WTC11 (cell line): ENCODE results near the gene TMEM236. TPM values are rescaled to one million over a fixed set of nuclear protein-coding genes. Genes with fewer than 3 reads are reported as not detected.

Experiments
- ATAC-seq: fragments of 200-7000 bp; cut with Tn5 transposase; 2 replicates; pipeline ENCODE4 v1.10.0; 2021; ENCODE audit warnings: mild to moderate bottlenecking, moderate library complexity
- CTCF ChIA-PET: fragments of 300-600 bp; sonication (Branson Sonifier 250); formaldehyde crosslinking; loops from one replicate; lab custom pipeline; 2021; ENCODE audit warnings: antibody characterized with exemption; lab: Charles Lee
- POLR2A ChIA-PET: fragments of 350-600 bp; sonication (Branson Sonifier 250); formaldehyde crosslinking; loops from one replicate; lab custom pipeline; 2021; ENCODE audit warnings: antibody characterized with exemption; lab: Charles Lee
- DNase-seq: peaks from one replicate; pipeline ENCODE4 v3.0.0; 2021; ENCODE audit warnings: low spot score
- H3K27ac Mint-ChIP-seq: 2 replicates; pipeline ENCODE4 v1.8.0; 2021; ENCODE audit warnings: mixed read lengths
- H3K27me3 Mint-ChIP-seq: 2 replicates; pipeline ENCODE4 v1.8.0; 2021; ENCODE audit warnings: low read depth, mild to moderate bottlenecking, moderate library complexity, mixed read lengths
- H3K36me3 Mint-ChIP-seq: 2 replicates; pipeline ENCODE4 v1.8.0; 2021; ENCODE audit warnings: mixed read lengths
- H3K4me1 Mint-ChIP-seq: 2 replicates; pipeline ENCODE4 v1.8.0; 2022; ENCODE audit warnings: mixed read lengths
- H3K4me3 Mint-ChIP-seq: 2 replicates; pipeline ENCODE4 v1.8.0; 2021; ENCODE audit warnings: mild to moderate bottlenecking, moderate library complexity, mixed read lengths
- H3K9me3 Mint-ChIP-seq: 2 replicates; pipeline ENCODE4 v1.8.0; 2021; ENCODE audit warnings: mixed read lengths
- CREB1 ChIP-seq: sonication (generic); formaldehyde crosslinking; IDR thresholded peaks from 2 replicates; pipeline ENCODE4 v1.8.0; 2023; ENCODE audit warnings: mild to moderate bottlenecking, missing genetic modification reagents
- ELF4 ChIP-seq: sonication (generic); formaldehyde crosslinking; IDR thresholded peaks from 2 replicates; pipeline ENCODE4 v1.8.1; 2022; ENCODE audit warnings: low read depth, mild to moderate bottlenecking, moderate library complexity, missing genetic modification reagents
- ESRRA ChIP-seq: sonication (generic); formaldehyde crosslinking; IDR thresholded peaks from 2 replicates; pipeline ENCODE4 v1.8.1; 2022; ENCODE audit warnings: mild to moderate bottlenecking, missing genetic modification reagents, borderline replicate concordance
- ETV6 ChIP-seq: sonication (generic); formaldehyde crosslinking; IDR thresholded peaks from 2 replicates; pipeline ENCODE4 v1.8.1; 2022; ENCODE audit warnings: mild to moderate bottlenecking, missing genetic modification reagents
- IRF2 ChIP-seq: sonication (generic); formaldehyde crosslinking; IDR thresholded peaks from 2 replicates; pipeline ENCODE4 v1.8.0; 2022; ENCODE audit warnings: low read depth, missing genetic modification reagents, borderline replicate concordance
- JUN ChIP-seq: sonication (generic); formaldehyde crosslinking; IDR thresholded peaks from 2 replicates; pipeline ENCODE4 v1.8.0; 2023; ENCODE audit warnings: mild to moderate bottlenecking, missing genetic modification reagents
- MXD4 ChIP-seq: fragments of 250-450 bp; sonication (Bioruptor Pico); IDR thresholded peaks from 2 replicates; pipeline ENCODE4 v1.8.0; 2021; ENCODE audit warnings: mild to moderate bottlenecking, moderate library complexity, borderline replicate concordance
- NFE2L1 ChIP-seq: sonication (generic); formaldehyde crosslinking; IDR thresholded peaks from 2 replicates; pipeline ENCODE4 v1.8.1; 2023; ENCODE audit warnings: missing genetic modification reagents
- NFYB ChIP-seq: sonication (generic); formaldehyde crosslinking; conservative IDR thresholded peaks from 2 replicates; pipeline ENCODE4 v1.8.0; 2022; ENCODE audit warnings: low read depth, missing genetic modification reagents
- NR3C1 ChIP-seq: sonication (generic); formaldehyde crosslinking; conservative IDR thresholded peaks from 2 replicates; pipeline ENCODE4 v1.8.1; 2023; ENCODE audit warnings: low read depth, mild to moderate bottlenecking, missing genetic modification reagents
- SOX15 ChIP-seq: fragments of 250-450 bp; sonication (Bioruptor Pico); IDR thresholded peaks from 2 replicates; pipeline ENCODE4 v1.9.0; 2021; ENCODE audit warnings: mild to moderate bottlenecking
- SP1 ChIP-seq: sonication (generic); formaldehyde crosslinking; conservative IDR thresholded peaks from 2 replicates; pipeline ENCODE4 v1.8.1; 2022; ENCODE audit warnings: missing genetic modification reagents
- ZNF219 ChIP-seq: sonication (generic); formaldehyde crosslinking; IDR thresholded peaks from 2 replicates; pipeline ENCODE4 v1.8.0; 2023; ENCODE audit warnings: missing genetic modification reagents, mild to moderate bottlenecking, borderline replicate concordance
- ZNF263 ChIP-seq: sonication (generic); formaldehyde crosslinking; IDR thresholded peaks from 2 replicates; pipeline ENCODE4 v1.8.1; 2022; ENCODE audit warnings: low read depth, mild to moderate bottlenecking, moderate library complexity, missing genetic modification reagents
- ZNF423 ChIP-seq: fragments of 250-450 bp; sonication (Bioruptor Pico); IDR thresholded peaks from 2 replicates; pipeline ENCODE4 v2.1.2; 2022; ENCODE audit warnings: mild to moderate bottlenecking, moderate library complexity
- total RNA-seq: library from RNA; stranded (reverse); gene quantifications from 3 replicates; pipeline ENCODE4 v1.2.3, GENCODE V29; 2021
- TF ChIP-seq, protein P1 (sequence below): sonication (generic); formaldehyde crosslinking; IDR thresholded peaks from 2 replicates; pipeline ENCODE4 v1.8.0; 2022; ENCODE audit warnings: mild to moderate bottlenecking, missing genetic modification reagents
- TF ChIP-seq, protein P2 (sequence below): sonication (generic); formaldehyde crosslinking; IDR thresholded peaks from 2 replicates; pipeline ENCODE4 v1.8.0; 2023; ENCODE audit warnings: missing genetic modification reagents, mild to moderate bottlenecking, borderline replicate concordance
- TF ChIP-seq, protein P3 (sequence below): sonication (generic); formaldehyde crosslinking; conservative IDR thresholded peaks from 2 replicates; pipeline ENCODE4 v1.8.1; 2023; ENCODE audit warnings: mild to moderate bottlenecking, low read depth, missing genetic modification reagents, moderate library complexity
- TF ChIP-seq, protein P4 (sequence below): fragments of 250-450 bp; sonication (Bioruptor Pico); IDR thresholded peaks from 2 replicates; pipeline ENCODE4 v1.8.0; 2021; ENCODE audit warnings: mild to moderate bottlenecking

Gene TMEM236
- total RNA-seq, 1 experiment from 2014 or later: 0.04 TPM

DNA sequence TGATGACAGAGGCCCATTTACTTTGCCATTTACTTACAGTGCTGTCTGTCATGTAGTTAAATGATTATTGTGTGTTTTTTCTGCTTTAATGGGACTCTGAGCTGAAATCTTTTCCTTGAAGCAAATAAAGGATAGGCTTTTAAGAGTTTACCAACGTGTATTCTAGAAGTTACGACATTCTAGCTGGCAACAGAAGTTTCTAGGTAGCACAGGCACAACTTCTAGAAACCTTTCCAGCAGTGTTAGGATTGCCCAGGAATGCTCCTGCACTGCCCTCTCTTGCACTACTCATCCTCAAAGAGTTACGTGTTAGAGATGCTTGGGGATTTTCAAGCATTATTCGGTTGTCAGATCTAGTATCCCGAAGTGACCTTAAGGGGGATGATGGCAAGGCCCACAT lies 42.5 kb upstream of the TMEM236 start:
- Mint-ChIP-seq H3K27ac (no peak overlapping the region), H3K9me3 (no peaks in the 10 kb centered on the region), H3K27me3 (no peaks in the 10 kb centered on the region), H3K36me3 (peaks cover 28% of the 10 kb centered on the region), H3K4me1 (peaks cover 9% of the 10 kb centered on the region), H3K4me3 (no peak overlapping the region)
- no peak for ATAC-seq
- ChIA-PET POLR2A (no interaction called here), CTCF (no interaction called here)
- TF ChIP-seq NFYB (CRISPR knock-in tag) (no peak), ELF4 (CRISPR knock-in tag) (no peak), ZNF219 (CRISPR knock-in tag) (no peak), CREB1 (CRISPR knock-in tag) (no peak), ESRRA (CRISPR knock-in tag) (no peak), NR3C1 (no peak), ETV6 (CRISPR knock-in tag) (no peak), MXD4 (CRISPR knock-in tag) (no peak), IRF2 (CRISPR knock-in tag) (no peak), SOX15 (no peak), ZNF263 (CRISPR knock-in tag) (no peak), JUN (CRISPR knock-in tag) (no peak), NFE2L1 (CRISPR knock-in tag) (no peak), ZNF423 (no peak), SP1 (CRISPR knock-in tag) (no peak)
- TF ChIP-seq, protein P1, sequence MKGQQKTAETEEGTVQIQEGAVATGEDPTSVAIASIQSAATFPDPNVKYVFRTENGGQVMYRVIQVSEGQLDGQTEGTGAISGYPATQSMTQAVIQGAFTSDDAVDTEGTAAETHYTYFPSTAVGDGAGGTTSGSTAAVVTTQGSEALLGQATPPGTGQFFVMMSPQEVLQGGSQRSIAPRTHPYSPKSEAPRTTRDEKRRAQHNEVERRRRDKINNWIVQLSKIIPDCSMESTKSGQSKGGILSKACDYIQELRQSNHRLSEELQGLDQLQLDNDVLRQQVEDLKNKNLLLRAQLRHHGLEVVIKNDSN (CRISPR knock-in tag): no peak
- TF ChIP-seq, protein P2, sequence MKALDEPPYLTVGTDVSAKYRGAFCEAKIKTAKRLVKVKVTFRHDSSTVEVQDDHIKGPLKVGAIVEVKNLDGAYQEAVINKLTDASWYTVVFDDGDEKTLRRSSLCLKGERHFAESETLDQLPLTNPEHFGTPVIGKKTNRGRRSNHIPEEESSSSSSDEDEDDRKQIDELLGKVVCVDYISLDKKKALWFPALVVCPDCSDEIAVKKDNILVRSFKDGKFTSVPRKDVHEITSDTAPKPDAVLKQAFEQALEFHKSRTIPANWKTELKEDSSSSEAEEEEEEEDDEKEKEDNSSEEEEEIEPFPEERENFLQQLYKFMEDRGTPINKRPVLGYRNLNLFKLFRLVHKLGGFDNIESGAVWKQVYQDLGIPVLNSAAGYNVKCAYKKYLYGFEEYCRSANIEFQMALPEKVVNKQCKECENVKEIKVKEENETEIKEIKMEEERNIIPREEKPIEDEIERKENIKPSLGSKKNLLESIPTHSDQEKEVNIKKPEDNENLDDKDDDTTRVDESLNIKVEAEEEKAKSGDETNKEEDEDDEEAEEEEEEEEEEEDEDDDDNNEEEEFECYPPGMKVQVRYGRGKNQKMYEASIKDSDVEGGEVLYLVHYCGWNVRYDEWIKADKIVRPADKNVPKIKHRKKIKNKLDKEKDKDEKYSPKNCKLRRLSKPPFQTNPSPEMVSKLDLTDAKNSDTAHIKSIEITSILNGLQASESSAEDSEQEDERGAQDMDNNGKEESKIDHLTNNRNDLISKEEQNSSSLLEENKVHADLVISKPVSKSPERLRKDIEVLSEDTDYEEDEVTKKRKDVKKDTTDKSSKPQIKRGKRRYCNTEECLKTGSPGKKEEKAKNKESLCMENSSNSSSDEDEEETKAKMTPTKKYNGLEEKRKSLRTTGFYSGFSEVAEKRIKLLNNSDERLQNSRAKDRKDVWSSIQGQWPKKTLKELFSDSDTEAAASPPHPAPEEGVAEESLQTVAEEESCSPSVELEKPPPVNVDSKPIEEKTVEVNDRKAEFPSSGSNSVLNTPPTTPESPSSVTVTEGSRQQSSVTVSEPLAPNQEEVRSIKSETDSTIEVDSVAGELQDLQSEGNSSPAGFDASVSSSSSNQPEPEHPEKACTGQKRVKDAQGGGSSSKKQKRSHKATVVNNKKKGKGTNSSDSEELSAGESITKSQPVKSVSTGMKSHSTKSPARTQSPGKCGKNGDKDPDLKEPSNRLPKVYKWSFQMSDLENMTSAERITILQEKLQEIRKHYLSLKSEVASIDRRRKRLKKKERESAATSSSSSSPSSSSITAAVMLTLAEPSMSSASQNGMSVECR (CRISPR knock-in tag): no peak
- TF ChIP-seq, protein P3, sequence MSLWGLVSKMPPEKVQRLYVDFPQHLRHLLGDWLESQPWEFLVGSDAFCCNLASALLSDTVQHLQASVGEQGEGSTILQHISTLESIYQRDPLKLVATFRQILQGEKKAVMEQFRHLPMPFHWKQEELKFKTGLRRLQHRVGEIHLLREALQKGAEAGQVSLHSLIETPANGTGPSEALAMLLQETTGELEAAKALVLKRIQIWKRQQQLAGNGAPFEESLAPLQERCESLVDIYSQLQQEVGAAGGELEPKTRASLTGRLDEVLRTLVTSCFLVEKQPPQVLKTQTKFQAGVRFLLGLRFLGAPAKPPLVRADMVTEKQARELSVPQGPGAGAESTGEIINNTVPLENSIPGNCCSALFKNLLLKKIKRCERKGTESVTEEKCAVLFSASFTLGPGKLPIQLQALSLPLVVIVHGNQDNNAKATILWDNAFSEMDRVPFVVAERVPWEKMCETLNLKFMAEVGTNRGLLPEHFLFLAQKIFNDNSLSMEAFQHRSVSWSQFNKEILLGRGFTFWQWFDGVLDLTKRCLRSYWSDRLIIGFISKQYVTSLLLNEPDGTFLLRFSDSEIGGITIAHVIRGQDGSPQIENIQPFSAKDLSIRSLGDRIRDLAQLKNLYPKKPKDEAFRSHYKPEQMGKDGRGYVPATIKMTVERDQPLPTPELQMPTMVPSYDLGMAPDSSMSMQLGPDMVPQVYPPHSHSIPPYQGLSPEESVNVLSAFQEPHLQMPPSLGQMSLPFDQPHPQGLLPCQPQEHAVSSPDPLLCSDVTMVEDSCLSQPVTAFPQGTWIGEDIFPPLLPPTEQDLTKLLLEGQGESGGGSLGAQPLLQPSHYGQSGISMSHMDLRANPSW (CRISPR knock-in tag): no peak
- TF ChIP-seq, protein P4, sequence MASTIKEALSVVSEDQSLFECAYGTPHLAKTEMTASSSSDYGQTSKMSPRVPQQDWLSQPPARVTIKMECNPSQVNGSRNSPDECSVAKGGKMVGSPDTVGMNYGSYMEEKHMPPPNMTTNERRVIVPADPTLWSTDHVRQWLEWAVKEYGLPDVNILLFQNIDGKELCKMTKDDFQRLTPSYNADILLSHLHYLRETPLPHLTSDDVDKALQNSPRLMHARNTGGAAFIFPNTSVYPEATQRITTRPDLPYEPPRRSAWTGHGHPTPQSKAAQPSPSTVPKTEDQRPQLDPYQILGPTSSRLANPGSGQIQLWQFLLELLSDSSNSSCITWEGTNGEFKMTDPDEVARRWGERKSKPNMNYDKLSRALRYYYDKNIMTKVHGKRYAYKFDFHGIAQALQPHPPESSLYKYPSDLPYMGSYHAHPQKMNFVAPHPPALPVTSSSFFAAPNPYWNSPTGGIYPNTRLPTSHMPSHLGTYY (CRISPR knock-in tag): no peak
- DNase-seq: no peak
